GM19193 (cell line): Measurements from ENCODE around the gene CSTPP1.

Experiments used
- POLR2A ChIP-seq: IDR thresholded peaks from 4 replicates; pipeline ENCODE4 v1.6.1; 2011; ENCODE audit not compliant: insufficient read depth, insufficient read length; ENCODE audit errors: extremely low read depth

CSTPP1 gene, protein sequence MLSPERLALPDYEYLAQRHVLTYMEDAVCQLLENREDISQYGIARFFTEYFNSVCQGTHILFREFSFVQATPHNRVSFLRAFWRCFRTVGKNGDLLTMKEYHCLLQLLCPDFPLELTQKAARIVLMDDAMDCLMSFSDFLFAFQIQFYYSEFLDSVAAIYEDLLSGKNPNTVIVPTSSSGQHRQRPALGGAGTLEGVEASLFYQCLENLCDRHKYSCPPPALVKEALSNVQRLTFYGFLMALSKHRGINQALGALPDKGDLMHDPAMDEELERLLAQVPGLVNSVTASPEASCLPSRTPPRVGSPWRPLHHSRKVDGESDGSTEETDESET

DNA sequence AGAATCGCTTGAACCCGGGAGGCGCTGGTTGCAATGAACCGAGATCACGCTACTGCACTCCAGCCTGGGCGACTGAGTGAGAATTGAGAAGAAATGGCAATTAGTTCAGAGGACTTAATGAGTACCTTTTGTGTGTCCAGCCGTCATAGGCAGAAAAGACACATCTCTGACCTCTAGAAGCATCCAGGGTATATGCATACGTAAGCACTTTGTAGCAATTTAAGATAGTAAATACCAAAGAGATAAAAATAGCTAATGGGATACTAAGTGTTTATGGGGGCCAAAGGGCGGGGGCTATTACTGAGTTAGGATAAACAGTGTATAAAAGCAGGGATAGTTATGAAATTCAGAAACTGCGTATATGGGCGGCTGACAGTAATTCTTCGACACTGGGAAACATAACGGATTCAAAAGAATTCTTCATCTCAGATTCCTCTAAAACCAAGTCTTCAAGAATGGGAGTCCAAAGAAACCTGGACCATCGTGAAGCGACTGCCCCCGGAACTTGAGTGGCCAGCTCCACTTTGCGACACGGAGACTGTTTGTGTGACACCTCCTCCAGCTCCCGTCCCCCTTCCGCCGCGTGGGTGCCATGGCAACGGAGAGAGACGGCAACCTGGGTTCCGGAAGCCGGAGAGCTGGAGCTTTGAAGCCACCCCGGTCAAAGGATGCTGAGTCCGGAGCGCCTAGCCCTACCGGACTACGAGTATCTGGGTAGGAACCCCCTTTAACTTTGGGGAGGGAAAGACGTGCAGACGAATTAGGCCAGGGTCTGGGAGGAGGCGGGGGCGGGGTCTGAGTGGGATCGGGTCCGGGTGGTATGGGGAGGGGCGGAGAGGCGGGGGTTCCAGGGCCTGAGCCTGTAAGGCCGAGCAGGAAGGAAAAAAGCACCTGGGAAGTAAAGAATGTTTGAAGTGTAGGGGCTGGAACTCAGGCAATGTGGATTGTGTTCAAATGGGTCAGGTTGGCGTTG is at the start of gene CSTPP1:
Gene CSTPP1, plus strand, starts transcription at position 624 of the 973 bp plus-strand sequence. Its CDS starts 45 bp downstream, at position 669.
- peak; percentile 53 for TF ChIP-seq POLR2A

DNA sequence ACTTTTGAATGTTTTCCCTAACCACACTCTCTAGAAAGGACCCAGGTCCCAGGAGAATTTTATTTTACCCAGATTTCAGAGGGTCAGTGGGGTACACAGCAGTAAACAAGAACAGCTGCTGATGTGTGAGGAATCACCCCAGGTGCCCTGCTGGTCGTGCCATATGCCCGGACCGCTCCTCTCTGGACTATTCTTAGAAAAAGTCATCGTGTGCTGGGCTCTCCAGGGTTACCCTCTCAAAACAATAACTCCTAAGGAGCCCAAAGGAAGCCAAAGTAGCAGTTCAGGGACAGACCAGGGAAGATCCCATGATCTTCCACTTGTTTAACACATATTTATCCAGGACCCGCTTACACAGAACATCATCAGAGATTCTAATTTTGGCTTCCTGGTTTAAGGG is 47.9 kb upstream of the CSTPP1 start:
- no peak for TF ChIP-seq POLR2A

DNA sequence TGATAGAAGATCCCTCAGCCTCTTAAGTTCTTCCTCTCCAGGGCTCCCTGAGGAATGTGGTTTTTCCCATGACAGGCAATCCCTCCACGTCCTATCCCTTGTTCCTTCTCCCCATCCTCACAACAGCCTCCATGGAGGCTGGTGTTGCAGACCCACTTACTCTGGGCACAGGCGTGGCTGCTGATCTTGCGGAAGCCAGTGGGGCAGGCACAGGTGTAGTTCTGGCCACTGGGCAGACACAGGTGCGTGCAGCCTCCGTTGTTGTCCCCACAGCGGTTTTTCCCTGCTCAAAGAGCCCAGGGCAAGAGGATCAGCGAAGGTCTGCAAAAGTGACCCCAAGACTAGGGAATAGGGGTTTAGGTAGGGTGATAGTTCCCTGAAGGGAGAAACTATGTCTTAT is 47.3 kb upstream of the CSTPP1 start:
- TF ChIP-seq POLR2A = no peak

DNA sequence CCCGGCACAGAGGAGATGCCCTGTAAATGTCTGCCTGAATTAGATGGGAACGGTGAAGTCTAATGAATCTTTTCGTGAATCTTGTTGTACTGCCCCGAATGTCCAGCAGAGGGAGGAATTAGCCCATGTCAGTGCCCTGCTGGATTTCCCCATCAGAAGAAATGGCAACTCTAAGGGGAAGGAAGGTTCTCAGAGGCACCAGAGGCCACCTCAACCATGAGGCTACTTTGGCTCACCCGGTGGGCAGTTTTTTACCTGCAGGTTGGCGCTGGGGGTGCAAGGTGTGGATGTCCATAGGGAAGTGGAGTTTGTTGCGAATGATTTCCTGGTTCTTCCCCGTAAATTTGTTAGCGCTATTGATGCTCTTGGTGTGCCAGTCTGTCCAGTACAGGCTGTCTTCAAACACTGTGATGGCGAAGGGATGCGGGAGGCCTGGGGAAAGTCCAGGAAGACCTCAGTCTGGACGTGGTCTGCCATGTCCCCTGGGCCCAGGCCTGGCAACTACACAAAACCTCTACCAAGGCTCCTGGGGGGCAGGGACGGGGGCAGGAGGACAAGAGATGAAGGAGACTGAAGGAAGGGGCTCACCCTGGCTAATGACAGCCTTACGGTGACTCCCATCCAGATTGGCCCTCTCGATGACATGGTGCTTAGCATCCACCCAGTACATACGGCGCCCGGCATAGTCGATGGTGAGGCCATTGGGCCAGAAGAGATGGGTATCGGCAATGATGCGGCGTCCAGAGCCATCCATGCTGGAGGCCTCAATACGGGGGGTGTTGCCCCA is 46.7 kb upstream of the CSTPP1 start:
- TF ChIP-seq POLR2A = no peak

DNA sequence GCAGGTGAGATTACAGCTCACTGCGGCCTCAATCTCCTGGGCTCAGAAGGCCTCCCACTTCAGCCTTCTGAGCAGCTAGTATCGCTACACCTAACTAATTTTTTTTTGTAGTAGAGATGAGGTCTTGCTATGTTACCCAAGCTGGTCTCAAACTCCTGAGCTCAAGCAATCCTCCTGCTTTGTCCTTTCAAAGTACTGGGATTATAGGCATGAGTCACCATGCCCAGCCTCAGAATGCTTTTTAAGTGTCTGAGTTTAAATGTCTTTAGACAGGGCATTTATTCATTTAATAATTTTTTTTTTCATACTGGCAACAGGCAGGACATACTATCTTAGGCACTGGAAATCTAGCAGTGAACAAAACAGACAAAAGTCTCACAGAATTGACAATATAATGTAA is 45.9 kb upstream of the CSTPP1 start:
- no peak for TF ChIP-seq POLR2A

DNA sequence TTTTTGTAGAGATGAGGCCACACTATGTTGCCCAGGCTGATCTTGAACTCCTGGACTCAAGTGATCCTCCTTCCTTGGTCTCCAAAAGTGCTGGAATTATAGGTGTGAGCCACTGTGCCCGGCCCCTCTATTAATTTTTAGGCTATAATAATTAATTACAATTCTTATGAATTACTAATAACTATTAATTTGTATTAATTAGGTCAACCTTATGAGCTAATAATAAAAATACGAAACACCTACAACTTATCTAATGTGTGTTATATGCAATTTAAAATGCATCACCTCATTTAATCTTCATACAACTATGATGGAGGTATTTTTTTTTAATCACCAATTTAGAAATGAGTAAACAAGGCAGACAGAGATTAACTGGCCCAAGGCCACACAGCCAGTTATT is 44.5 kb upstream of the CSTPP1 start:
- no peak for TF ChIP-seq POLR2A

DNA sequence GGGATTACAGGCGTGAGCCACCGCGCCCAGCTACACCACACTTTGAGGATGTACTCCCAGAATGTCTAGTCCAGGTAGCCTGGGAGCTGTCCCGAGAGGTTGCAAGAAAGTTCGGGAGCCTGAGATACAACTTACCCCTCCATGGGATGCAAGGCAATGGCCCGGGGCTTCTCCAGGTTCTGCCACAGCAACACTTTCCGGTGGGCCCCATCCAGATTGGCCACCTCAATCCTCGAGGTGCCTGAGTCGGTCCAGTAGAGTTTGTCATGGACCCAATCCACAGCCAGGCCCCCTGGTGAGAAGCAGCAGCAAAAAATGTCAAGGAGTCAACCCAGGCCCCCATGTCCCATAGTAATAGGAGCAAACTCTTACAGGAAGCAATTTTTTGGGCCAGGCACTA is 43.7 kb upstream of the CSTPP1 start:
- TF ChIP-seq POLR2A = no peak

DNA sequence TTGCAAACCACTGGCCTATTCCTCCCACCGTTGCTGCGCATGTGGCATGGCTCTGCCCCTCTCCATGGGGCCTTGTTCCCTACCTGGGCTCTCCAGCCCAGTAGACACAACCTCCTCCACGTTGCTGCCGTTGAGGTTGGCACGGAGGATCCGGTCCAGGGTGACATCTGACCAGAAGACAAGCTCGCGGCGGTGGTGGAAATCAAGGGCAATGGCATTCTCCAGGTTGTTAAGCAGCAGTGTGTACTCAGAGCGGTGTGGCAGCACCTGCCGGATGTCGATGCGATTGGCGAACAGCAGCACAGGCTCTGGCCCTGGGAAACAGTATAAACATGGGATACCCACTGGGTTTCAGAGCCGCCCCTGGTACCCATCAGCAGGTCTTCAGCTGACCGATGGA is 42.1 kb upstream of the CSTPP1 start:
- no peak for TF ChIP-seq POLR2A

DNA sequence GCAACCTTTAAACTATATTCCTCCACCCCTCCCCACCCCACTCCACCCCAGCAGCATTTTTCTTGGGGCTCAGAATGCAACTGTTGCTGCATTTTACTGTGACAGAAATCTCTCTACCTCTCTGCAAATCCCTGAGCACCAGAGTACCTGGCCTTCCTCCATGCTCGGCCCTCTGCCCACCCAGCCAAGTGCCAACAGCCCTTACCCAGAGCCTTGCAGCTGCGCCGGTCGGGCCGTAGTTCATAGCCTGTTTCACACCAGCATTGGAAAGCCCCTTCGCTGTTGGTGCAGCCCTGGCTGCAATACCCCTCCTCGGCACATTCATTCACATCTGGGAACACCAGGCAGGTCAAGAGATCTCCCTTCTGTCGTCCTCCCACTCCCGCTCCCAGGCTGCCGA is 41.6 kb upstream of the CSTPP1 start:
- no peak for TF ChIP-seq POLR2A

DNA sequence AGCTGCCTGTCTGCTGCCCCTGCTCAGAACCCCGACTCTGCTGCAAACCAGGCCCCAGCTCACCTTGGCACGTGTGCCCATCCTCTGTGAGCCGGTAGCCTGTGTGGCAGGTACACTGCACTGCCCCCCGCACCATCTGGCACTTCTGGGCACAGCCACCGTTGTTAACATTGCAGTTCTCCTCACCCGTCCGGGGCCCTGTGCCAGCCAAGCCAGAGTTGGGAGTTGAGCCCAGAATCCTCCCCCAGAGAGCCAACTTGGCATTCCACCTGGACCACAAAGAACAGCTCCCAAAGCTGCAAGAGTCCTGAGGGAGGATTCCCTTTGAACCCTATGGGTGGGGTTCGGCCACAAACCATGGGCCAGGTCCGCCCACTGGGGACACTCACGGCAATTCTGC is 40.7 kb upstream of the CSTPP1 start:
- TF ChIP-seq POLR2A = no peak

DNA sequence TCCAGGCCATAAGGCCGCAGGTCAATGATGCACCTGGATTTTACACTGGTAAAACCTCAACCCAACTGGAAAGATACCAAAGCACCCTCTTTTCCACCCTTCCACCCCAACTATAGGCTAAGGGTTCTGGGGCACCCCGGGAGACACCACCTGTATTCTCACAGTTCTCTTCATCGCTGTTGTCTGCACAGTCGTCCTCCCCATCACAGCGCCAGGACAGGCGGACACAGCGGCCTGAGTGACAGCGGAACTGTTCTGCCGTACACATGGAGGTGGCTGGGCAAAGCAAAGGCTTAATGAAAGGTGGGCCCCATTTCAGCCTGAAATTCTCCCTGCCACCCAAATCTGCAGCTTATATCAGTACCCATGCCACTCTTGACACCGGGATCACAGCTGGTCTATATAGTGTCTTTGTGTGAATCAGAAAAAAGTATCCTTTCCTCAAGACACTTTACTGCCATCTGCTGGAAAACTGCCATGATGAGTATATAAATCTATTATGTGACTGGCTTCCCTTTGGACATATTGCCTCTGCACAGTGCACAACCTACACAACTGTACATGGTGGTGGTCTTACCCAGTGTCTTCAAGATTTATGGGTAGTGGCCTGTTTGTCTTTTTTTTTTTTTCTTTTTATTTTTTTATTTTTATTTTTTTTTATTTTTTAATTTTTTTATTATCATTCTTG is 39.7 kb upstream of the CSTPP1 start:
- TF ChIP-seq POLR2A = no peak

DNA sequence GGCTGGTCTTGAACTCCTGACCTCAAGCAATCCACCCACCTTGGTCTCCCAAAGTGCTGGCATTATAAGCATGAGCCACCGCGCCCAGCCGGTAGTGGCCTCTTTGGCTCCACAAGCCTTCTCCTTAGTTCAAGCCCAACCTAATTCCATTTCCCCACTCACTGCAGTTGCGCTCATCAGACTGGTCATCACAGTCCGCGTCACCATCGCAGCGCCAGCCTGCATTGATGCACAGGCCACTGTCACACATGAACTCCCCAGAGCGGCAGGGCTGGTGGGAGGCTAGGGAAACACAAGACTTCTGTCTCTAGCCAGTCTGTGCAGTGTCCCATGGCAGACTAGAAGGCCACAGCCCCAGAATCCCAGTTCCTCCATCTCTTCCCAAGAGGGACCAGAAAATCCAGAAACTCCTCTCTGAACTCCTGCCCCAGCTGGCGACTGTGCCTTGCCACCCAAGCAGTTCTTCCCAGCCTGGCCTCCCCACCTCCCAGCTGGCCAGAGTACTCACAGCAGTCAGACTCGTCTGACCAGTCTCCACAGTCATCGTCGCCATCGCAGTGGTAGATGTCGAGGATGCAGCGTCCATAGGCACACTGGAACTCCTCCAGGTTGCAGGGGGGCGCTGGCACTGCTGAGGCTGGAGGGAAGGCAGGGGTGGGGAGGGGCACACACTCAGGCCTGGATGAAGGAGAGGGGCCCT is 38.0 kb upstream of the CSTPP1 start:
- TF ChIP-seq POLR2A = no peak

DNA sequence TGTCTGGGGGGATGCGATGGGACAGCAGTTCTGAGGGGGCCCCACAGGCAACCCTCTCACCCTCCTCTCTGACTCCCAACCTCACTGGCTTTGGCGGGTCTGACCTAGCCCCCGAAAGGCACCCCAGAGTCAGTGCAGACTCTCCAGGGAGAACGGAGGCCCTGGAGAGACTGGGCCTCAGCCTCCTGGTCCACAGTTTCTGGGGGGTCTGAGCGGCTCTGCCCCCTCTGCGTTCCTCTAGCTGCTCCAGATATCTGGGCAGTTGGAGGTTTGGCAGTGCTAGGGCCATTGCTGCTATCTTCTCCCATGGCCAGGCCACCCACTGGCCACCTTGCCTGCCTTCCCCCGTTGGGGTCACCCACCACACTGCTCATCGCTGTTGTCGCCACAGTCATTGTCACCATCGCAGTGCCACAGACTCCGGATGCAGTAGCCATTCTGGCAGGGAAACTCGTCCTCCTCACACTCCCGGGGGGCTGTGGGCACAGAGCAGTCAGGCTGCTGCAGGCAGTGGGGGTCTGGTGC is 37.0 kb upstream of the CSTPP1 start:
- TF ChIP-seq POLR2A = no peak
